ENCODE results near the gene FOXP4.
A peak's percentile ranks its signal among the peaks of the same experiment; 100 is the strongest.

Gene FOXP4

DNA sequence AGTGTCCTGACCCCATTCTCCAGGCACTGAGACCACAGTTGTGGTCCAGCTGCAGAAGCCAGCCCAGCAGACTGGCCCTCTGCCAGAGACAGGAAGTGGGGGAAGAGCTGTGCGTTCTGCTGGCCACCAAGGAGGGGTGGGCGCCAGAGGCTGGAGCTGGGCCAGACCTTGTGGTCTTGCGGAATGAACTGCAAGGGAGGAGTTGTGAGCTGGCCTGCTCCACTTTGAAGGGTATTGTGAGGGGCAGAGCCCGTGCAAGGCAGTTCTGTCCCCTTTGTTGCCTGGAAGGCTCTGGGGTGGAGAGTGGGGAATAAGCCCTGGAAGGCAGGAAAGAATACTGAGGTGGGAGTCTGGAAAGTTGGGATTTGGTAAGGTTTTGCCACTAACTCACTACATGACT lies 88.5 kb downstream of the FOXP4 start:
- no peak for DNase-seq

DNA sequence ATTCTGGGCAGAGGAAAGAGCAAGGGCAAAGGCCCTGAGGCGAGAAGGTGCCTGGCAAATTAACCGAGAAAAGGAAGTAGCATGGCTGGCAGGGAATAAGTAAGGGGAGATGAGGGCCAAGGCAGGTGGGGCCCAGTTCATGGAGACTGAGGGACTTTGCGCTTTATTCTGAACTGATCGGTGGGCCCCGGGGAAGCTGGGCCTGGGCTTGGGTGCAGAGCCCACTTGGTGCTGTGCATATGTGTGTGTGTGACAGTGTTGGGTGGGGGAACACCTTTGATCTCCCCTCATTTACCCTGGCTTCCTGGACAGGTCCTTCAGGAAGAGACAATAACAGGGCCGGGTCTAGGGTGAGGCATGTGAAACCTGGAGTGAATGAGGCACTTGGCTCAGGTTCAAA lies 89.2 kb downstream of the FOXP4 start:
- no peak for DNase-seq

DNA sequence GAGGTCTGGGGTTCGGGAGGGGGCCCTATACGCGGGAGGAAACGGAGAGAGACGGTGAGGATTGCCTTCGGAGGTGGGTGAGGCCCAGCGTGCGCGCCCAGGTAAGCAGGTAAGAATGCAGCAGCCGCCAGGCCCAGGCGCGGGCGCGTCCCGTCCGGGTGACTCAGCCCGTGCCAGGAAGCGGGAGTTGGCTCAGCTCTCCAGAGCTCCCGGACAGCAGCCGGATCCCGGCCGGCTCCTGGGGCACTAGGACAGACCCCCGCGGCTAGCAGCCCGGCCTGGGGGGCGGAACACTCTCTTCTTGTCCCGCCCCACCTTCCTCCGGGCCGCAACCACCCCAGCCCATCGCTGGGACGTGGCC lies 90.6 kb downstream of the FOXP4 start:
- no peak for DNase-seq

DNA sequence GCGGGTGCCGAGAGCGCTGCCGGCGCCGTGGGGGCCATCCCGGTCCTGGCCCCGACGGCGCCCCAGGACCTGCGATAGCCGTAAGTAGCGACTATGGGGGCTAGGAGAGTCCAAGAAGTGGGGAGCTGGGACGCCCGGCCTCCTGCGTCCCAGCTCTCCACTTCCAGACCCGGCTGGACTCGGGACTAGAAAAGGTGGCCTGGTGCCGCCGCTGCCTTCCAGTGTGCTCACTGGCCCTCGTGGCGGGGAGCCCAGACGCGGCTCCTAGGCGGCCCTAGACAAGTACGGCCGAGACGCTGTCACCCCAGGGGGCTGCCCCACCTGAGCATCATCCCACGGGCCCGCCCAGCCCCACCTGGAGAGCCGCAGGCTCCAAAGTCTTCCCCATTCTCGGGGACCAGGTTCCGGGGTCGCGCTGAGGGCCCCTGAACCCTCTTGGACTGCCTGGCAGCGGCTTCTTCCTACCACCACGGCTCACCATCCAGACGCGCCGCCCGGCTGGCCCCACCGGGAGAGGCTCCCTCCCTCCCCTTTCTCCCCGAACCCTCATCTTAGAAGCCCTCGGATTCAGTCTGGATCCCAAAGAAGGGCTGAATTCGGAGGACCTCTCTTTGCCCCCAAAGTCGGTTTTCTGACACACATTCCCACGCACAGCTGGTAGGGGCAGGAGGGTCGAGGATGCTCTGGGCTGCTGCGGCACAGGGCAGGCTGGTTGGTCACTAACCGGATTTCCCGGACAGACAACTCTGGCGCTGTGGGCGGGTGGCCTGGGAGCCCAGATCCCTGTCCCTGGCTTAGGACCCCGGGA lies 91.2 kb downstream of the FOXP4 start:
- no peak for DNase-seq

DNA sequence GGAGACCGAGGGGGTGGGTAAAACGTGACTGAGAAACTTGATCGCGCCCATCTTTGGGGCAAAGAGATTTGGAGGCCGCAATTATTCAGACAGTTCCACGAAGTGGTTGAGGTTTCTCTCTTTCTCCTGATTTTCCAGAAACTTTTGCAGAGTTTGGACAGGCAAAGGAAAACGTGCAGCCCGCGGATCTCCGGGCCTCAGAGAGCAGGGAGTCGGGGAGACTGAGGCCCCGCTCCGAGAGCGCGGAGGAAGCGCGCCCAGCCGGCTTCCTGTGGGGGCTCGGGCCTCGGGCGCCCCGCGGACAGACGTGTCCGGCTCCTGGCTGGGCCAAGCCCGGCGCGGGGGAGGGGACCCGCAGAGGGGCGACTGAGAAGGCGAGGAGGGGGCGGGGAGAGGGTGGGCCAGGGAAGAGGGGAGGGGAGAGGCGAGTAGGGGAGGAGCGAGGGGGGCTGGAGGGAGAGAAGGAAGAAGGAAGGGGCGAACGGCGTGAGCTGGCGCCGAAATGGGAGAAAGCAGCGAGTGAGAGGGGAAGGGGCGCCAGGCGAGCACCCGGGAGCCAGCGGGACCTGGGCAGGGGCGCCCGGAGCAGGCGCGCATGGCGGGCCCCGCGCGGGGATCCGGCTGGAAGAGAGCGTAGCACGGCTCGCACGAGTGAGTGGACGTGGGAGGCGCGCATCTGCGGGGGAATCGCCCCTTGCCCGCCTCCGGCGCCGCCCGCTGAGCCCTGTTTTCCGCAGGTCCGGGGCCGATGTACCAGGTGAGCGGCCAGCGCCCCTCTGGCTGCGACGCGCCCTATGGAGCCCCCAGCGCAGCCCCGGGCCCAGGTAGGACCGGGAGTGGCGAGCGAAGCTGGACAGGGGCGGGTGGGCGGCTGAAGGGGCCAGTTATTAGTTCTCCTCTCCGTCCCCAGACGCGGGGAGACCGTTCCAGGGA lies 92.1 kb downstream of the FOXP4 start, which contains the start of gene MDFI:
Gene MDFI, plus strand, starts transcription at position 467 of the 933 bp plus-strand sequence. Its CDS starts 282 bp downstream, at position 749.
- DNase-seq: no peak

DNA sequence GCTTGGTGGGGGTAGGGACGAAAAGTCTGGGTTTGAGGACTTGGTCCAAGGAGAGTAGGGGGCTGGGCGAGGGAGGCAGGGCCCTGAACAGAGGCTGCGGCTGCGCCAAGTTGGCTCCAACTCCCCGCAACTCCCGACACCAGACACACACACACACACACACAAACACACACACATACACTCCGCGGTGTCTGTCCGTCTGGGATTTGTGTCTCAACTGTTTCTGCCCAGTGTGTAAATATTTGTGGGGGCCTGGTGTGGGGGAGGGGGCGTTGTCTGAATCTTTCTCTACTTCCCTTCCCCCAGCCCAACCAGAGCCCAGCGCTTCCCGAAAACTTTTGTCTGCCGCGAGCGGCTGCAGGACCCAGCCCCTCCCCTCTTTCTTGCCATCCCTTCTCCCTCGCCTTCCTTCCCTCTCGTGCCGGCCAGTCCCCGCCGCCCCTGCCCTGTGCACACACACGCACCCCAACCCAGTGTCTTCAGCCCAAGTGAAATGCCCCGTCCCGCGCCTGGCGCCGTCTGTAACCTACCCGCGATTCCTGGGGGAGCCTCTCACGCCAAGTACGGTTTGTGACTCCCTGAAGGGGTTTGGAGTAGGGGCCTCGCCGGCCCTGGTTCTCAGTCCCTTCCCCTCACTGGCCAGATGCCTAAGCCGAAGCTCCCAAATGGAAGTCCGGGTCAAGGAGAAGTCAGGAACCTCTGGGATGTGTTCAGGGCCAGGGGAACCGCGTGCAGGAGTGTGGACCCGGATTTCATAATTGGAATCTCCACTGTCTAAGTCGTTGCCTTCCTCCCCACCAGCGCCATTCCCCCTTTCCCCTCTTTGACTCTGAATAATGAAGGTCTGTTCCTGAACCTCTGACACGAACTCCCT lies 93.0 kb downstream of the FOXP4 start:
- DNase-seq: no peak

DNA sequence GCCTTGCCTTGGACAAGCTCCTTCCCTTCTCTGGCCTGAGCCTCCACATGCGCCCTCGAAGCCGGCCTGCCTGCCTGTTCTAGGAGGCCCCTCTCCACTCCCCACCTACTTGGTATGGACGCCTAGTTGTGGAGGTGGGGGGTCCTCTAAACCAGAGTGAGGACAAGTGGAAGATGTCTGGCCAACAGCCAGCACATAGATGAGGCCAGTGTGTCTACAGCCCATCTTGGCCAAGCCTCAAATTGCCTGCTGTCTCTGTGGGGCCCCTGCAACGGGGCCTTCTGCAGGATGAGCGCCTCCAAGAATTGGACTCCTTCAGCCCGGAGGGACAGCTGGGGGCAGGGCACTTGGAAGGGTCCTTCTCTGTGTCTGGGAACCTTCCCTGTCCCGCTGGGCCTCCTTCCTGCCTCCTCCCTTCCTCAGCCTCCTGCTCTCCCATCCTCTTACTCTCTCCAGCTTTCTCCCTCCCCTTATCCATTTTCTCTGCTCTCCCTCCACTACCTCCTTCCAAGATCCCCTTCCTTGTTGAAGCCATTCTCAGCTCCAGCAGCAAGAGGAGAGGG lies 93.7 kb downstream of the FOXP4 start:
- DNase-seq: no peak

DNA sequence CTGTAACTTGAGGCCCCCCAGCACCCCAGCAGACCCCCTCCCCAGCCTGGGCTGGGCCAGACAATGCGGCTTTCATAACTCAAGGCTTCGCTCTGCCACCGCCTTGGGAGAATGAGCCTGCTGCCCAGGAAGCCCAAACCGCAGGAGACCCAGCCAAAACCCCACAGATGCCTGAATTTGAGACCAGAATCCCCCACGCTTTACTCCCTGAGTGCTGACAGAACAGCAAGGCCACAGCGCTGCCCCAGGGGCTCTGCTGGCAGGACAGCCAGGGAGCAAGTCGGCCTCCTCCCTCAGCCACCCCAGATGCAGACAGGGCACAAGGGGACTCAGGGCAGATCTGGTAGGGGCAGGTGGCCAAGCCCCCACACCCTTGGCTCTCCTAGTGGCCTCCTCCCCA lies 94.2 kb downstream of the FOXP4 start:
- DNase-seq: no peak

DNA sequence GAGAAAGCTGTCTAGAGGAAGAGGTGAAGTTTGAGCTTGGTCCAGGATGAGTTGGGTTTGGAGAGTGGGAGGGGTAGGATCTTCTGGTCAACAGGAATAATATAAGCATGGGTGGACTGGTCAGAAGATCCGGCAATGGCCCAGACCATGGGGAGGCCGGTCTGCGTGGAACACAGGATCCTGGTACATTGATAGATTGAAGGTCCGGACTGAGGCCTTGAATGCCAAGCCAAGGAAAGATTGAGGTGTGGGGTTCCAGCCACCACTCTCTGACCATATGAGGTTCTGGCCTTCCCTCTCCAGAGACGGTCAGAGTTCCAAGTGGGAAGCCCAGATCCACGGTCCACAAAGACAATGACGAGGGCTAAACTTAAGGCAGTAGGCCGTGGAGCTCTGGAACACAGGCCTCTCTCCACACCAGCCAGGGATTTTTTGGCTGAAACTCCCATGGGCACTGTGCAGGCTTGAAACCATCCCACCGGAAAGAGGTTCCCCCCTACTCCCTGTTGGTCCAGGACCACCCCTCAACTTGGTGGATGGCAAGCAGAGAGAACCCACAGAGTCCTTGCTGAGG lies 95.3 kb downstream of the FOXP4 start:
- DNase-seq: no peak

DNA sequence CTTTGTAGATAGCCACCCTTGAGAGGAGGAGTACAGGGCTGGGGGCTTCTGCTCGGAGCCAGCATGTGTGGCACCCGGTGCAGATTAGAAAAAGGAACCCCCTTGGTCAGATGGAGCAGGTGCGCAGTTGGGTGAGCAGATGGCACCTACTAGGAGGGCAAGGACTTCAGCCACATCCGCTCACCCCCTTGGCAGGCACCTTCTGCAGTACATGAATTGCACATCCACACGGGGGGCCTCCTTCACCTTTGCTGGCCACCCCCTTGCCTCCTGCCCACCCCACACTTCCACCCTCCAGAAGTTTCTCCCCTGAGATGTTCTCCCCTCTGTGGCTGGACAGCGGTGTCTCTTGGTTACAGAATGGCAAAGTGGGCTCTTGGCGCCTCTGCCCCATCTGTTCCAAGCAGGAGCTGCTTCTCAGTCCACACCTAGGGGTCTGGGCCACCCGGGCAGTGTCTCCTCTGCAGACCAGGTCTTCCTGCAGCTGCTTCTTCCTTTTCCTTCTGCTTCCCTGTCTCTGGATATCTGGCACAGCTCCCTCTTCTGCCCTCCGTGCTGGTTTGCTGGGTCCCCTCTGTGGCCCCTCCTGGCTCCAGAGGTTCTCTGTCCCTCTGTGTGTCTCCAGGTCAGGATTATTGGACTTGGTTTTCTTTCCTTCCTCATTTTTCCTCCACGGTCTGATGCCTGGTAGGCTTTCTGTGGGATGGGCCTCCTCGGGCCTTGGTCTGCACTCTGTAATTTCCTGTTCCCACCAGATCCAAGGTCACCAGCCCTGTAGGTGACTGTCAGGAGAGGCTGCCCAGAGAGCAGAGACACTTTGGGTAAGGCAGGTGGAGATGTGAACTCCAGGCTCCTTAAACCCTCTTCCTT lies 96.1 kb downstream of the FOXP4 start:
- no peak for DNase-seq

DNA sequence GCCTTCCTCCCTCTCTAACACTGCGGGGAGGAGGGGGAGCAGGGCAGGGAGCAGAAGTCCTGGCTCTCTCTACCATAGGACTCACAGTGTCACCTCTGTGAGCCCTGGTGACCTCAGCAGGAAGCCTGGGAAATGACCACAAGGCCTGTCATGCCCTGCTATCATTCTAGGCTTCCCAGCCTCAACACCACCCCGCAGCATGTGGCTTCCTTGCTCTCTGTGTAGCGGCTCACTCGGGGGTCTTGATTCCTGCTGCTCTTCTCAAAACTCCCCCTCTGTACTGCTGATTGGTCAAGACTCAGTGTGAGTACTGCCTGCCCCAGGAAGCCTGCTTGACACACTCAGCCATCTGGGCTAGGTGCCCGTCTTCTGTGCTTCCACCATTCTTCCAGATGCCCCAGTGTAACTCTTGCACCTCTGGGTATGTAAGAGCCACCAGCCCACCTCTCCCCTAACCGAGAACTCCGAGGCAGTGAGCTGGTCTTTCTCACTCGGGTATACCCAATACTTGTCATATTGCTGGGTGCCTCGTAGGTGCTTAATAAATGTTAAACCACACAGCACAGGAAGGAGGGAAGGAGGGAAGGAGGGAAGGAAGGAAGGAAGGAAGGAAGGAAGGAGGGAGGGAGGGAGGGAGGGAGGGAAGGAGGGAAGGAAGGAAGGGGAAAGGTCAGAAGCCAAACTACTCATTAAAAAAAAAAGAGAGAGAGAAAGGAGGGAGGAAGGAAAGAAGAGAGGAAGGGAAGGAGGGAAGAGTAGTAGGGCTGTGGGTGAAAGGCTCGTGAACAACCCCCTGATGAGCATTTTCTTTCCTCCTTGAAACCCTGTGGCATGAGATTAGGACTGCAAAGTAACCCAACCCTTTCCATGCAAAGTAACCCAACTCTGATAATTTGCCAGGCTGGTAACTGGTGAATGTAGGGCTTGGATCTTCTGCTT lies 97.0 kb downstream of the FOXP4 start:
- DNase-seq: no peak

DNA sequence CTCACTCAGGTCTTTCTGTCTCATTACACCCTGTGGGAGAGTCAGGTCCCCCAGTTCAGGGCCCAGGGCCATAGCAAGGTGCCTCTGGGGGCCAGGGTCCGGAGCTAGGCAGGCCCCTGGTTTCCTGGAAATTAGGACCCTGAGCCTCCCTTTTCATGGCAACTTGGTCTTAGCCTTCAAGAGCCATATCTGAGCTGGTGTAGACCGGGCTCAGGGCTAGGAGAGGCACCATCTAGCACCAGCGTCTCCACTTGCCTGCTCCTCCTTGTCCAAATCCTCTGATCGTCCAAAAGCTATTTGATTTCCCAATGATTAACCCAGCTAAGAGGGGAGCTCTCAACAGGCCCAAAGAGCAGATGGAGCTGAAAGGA lies 97.7 kb downstream of the FOXP4 start:
- DNase-seq: no peak

DNA sequence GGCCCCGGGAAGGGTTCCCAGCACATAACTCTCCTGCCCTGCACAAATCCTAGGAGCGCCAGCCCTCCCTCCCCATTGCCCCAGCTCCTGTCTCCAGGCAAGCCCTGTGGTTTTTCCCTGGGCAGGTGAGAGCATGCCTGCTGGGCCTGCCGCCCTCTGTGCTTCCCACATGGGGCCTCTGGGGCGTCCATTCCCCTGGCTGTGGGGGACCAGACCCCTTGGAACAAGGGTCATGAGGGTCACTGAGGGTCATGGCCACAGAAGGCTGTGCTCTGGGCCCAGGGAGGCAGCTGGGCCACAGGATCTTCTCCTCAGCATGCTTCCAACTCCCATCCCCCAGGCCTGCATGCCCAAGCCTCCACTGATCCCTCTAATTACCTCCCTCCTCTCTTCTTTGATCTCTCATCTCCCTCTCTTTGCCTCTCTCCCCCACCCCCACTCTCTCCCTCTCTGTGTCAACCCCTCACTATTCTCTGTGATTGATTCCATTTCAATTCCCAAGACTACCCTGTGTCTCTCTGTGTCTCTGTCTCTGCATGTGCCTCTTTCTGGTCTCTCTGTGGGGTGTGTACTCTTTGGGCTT lies 98.2 kb downstream of the FOXP4 start:
- DNase-seq: peak; percentile 20

DNA sequence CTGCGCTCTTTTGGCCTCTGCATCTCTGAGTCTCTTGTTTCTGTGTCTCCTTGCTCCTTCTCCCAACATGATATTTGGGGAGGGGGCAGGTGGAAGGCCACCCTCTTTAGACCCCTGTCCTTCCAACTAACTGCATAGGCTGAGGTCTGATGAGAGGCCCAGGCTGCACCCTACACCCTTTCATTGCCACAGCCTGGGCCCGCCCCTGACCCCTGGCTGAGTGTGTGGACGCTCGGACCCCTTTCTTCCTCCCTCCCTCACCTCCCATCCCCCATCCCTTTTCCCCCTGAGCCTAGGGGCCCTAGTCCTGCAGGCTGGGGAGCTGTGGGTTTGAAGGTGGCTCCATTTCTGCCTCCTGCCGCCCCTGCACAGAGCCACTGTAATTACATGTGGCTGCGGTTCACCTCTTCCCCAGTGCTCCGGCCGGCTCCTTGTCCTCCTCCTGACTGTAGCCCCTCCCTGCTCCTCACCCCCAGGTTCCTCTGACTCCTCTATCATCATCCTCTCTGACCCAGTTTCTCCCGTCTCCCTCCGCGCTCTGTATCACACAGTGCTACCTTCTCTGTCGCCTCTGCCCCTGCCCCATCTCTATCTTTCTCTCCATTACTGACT lies 98.9 kb downstream of the FOXP4 start:
- no peak for DNase-seq

DNA sequence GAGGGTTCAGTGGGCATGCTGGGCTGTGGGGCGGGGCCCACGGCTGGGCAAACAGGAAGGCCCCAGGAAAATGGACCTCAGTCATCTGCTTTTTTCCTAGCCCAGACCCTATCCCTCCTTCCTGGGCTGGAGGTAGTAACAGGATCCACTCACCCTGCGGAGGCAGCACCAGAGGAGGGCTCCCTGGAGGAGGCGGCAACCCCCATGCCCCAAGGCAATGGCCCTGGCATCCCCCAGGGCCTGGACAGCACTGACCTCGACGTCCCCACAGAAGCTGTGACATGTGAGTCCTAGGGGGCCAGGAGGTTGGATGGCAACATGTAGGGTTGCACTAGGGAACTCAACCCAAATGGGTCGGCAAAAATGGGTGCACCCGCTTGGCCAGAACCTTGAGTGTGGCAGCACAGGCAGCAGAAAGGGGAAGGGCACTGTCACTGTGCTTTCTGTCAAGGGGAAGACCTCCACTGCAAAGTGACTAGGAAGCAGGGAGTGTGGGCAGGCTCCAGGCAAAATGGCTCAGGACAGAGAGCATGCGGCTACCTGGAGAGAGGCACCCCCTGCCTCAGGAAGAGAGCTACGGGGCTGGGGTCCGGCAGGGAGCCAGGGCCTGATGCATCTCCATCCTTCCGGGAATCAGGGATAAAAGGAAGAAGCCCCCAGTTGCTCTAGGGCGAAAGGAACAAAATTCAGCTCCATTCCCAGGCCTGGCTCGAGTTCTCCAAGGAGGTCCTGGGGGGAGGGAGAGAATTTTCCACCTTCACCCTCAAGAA lies 100.0 kb downstream of the FOXP4 start:
- no peak for DNase-seq

DNA sequence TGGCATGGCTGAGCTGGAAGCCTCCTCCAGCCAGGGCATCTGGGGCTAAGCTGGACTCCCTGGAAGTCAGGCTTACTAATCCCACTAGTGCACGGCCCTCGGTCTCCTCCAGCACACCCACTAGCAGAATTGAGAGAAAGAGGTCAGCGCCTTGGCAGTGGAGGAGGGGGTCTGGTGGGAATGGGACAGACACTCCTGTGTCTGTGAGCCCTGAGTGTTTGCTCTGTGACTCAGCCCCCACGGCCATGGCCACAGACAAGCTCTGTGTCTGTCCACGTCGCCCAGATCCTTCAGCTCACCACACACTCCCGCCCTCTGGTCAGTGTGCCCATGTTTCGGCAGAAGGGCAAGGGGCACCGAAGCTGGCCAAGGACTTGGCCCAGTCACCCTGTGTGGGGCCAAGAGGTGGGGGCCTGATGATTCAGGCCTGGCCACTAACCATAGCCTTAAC lies 100.9 kb downstream of the FOXP4 start:
- no peak for DNase-seq

DNA sequence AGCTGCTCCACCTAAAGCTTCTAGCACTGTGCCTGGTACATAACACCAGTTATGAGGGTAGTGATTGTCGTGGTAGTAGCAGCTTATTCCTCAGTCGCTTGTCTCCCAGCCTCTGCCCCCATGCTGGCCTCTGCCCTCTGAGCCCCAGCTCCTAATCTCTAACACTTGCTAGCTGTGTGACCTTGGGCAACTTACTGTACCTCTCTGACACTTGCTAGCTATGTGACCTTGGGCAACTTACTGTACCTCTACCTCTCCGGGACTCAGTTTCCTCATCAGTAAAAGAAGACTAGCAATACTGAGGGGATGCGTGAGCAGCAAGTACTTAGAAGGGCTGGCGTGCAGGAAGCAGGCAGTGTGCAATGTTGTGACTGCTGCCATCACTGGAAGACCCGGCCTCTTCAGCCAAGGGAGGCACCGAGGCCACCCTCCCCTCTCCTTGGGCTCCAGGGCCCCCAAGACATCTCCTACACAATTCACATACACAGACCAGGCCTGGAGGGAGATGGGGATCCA lies 101.9 kb downstream of the FOXP4 start:
- no peak for DNase-seq

DNA sequence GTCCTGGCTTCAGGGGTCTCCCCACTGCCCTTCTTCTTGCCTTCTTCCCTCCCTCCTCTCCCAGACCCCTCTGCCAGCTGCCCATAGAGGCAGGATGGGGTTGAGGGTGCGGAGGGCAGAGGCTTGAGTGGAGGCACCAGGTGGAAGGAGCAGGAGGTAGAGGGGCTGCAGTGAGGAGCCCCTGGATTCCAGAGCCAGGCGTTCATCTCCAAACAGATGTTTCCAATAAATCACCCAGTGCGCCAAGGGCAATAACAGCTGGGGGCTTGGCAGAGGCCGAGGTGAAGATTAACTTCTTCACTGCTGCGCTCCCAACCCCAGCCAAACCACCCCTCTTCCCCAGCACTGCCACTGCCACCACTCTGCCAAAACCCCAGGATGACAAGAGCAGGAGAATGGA lies 102.7 kb downstream of the FOXP4 start:
- DNase-seq: no peak

Data from NCI-H1105 (cell line).